Neural cell (in vitro differentiated cells): ENCODE data around the gene P3H3.

Source experiments
- EZH2 ChIP-seq: fragments of 200-600, 300-800 bp; shearing (Covaris generic), sonication (generic); IDR thresholded peaks from 2 replicates; pipeline ENCODE4 v1.6.1; 2014; ENCODE audit warnings: antibody characterized with exemption, low read length, borderline replicate concordance, mild to moderate bottlenecking; ENCODE audit not compliant: insufficient read depth, poor library complexity, severe bottlenecking
- RAD21 ChIP-seq: fragments of 450-650 bp; conservative IDR thresholded peaks from 2 replicates; pipeline ENCODE4 v1.6.1; 2014; ENCODE audit warnings: antibody characterized with exemption, mild to moderate bottlenecking, moderate library complexity
- TF ChIP-seq, protein P1 (sequence below): fragments of 450-650 bp; IDR thresholded peaks from 2 replicates; pipeline ENCODE4 v1.5.1; 2014; ENCODE audit warnings: antibody characterized with exemption, mild to moderate bottlenecking, moderate library complexity; ENCODE audit not compliant: poor library complexity, severe bottlenecking
- TF ChIP-seq, protein P2 (sequence below): IDR thresholded peaks from 2 replicates; pipeline ENCODE4 v1.6.1; 2012; ENCODE audit warnings: borderline replicate concordance

DNA sequence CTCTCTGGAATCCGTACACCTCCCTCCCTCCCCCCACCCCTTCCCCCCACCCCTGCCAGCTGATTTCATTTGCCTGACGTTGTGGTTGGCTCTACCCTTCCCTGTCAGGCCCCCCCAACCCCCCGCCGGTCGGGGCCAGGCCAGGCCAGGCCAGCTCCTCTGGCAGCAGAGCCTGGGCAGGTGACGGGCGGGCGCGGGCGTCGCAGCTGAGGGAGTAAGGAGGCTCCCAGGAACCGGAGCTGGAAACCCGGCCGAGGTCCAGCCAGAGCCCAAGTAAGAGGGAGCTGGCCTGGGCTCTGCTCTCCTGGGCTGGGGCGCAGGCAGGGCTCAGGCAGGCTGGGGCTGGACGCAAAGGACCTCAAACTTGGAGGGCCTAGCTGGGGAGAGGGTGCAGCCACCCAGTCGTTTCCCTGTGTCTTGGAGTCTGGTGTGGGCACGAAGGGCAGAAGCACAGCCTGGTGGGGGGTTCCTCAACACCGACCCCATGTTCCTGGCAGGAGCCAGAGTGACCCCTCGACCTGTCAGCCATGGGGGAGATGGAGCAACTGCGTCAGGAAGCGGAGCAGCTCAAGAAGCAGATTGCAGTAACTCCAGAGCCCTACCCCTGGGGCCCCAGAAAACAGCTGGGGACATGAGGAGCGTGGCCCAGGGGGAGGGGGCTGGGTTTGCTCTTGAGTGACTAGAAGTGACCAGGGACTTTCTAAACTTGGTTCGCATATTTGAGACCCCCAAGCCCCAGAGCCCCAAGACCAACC is 12.7 kb downstream of the P3H3 start, which contains the start of gene GNB3:
- TF ChIP-seq, protein P1, sequence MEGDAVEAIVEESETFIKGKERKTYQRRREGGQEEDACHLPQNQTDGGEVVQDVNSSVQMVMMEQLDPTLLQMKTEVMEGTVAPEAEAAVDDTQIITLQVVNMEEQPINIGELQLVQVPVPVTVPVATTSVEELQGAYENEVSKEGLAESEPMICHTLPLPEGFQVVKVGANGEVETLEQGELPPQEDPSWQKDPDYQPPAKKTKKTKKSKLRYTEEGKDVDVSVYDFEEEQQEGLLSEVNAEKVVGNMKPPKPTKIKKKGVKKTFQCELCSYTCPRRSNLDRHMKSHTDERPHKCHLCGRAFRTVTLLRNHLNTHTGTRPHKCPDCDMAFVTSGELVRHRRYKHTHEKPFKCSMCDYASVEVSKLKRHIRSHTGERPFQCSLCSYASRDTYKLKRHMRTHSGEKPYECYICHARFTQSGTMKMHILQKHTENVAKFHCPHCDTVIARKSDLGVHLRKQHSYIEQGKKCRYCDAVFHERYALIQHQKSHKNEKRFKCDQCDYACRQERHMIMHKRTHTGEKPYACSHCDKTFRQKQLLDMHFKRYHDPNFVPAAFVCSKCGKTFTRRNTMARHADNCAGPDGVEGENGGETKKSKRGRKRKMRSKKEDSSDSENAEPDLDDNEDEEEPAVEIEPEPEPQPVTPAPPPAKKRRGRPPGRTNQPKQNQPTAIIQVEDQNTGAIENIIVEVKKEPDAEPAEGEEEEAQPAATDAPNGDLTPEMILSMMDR: no peak
- TF ChIP-seq EZH2: no peak
- TF ChIP-seq RAD21: no peak
- TF ChIP-seq, protein P2, sequence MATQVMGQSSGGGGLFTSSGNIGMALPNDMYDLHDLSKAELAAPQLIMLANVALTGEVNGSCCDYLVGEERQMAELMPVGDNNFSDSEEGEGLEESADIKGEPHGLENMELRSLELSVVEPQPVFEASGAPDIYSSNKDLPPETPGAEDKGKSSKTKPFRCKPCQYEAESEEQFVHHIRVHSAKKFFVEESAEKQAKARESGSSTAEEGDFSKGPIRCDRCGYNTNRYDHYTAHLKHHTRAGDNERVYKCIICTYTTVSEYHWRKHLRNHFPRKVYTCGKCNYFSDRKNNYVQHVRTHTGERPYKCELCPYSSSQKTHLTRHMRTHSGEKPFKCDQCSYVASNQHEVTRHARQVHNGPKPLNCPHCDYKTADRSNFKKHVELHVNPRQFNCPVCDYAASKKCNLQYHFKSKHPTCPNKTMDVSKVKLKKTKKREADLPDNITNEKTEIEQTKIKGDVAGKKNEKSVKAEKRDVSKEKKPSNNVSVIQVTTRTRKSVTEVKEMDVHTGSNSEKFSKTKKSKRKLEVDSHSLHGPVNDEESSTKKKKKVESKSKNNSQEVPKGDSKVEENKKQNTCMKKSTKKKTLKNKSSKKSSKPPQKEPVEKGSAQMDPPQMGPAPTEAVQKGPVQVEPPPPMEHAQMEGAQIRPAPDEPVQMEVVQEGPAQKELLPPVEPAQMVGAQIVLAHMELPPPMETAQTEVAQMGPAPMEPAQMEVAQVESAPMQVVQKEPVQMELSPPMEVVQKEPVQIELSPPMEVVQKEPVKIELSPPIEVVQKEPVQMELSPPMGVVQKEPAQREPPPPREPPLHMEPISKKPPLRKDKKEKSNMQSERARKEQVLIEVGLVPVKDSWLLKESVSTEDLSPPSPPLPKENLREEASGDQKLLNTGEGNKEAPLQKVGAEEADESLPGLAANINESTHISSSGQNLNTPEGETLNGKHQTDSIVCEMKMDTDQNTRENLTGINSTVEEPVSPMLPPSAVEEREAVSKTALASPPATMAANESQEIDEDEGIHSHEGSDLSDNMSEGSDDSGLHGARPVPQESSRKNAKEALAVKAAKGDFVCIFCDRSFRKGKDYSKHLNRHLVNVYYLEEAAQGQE: no peak
